NCI-H187 treated with DMSO at 0.1 percent for 48 hours (cell line): ENCODE data around the gene PALM.
A peak's percentile ranks its signal among the peaks of the same experiment; 100 is the strongest.

Source experiments
- DNase-seq: peaks from one replicate; lab custom pipeline; 2025; lab: John Stamatoyannopoulos, UW

Gene PALM

DNA sequence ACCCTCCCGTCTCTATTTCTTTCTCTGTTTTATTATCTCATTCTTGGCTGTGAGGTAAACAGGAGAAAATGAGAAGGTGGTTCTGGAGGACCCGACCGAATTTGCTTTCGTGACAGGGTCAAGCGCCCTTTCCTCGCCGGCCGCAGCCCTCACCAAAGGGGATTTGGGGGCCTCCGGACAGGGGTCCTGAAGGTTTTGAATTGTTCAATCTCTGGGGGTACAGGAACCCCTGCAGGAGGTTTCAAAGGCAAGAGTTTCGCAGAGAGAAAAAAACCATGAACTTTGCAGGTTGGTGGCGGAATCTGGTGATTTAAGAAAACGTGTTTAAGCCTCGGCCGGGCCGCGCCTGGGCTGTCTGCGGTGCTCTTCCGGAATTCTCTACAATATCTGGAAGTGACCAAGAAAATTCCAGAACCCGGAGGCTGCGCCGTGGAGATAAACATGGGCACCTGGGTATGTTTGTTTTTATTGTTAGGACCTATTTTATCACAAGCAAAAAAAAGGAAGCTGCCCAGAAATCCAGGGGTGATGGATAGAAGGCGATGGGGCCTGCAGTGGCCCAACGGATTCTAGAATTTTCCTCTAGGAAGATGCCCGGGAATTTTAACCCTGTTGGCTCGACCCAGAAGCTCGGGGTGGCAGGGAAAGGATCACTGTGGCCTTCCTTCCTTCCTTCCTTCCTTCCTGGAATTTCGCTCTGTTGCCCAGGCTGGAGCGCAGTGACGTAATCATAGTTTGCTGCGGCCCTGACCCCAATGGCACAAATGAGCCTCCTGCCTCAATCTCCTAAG is 74.3 kb downstream of the PALM start:
- DNase-seq = no peak

DNA sequence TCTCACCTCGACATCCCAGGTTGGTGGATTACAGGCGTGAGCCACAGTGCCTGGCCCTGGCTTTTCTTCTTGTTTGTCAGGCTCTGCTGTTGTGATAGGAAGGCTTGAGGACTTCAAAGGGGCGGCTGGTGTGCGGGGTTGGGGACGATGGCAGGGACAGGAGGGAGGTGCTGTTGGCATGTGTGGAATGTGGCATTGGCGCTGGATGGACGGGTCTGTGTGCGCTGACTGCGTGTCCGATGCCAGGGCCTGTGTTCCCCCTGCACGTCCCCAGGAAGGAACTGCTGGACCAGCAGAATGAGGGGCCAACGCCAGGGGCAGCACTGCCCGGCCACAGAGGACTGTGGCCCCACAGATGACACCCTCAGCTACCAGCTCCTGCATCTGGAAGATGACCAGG is 75.8 kb downstream of the PALM start:
- no peak for DNase-seq

DNA sequence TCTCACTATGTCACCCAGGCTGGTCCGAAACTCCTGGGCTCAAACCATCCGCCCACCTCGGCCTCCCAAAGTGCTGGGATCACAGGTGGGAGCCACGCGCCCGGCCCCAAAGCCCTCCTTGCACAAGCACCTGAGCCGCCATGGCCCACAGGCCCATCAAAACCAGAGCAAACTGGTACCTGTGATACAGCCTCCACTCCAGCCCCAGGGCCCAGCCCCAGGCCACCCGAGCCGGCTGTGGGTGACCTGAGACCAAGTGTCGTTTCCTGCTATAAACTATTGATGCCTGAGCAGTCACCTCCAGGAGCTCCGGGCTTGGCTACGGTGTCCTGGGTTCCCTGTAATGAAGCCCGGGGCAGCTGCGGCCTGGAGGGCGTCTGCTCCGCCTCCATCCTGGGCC is 78.8 kb downstream of the PALM start:
- no peak for DNase-seq

DNA sequence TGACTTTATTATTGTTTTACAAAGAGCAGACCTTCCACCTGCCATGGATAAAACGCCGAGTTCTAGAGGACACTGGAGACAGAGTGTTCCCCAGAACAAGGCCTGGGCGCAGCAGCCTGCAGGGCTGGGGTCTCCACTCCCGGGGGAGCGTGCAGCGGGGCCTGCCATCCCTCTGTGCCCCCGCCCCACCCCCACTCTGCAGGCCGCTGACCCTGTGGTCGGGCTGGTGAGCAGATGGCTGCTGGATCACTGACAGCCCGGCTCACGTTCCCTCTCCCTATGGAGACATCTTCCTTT is 79.9 kb downstream of the PALM start:
- no peak for DNase-seq

DNA sequence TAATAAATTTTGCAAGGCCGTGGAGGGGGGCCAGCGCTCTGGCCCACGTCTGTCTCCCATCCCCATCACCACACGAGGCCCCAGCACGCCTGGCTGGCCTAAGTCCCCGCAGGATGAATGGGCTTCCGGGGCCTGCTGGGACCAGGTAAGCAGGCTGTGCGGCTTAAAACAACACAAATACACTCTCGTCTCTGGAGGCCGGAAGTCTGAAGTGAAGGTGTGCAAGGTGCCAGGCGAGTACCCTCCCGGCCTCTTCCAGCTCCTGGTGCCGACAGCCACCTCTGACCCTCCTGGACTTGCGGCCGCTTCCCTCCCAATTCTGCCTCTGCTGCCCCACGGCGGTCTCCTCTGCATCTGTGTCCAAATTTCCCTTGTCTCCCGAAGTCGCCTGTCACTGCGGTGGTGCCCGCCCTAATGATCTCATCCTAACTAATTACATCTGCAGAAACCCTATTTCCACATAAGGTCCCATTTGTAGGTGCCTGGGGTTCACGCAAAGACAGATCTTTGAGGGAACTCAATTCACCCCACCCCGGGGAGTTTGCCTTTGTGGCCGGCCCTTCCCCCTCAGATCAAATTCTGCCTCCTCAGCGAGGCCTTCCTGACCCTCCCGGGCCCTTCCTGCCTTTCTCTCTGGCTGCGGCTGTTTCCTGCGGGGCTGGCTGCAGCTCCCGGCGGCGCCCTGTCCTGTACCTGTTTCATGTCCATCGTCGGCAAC is 80.4 kb downstream of the PALM start:
- DNase-seq = no peak

DNA sequence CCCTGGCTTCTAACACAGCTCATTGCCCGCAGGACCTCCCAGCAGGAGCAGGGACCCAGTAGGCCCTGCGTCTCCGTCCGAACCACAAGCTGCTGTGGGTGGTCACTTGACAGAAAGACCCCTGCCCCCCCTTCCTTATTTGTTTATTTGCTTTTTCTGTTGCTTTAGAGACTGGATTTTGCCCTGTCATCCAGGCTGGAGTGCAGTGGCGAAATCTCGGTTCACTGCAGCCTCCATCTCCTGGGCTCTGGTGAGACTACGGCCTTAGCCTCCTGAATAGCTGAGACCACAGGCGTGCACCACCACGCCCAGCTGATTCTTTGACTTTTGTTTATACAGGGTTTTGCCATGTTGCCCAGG is 80.9 kb downstream of the PALM start:
- no peak for DNase-seq

DNA sequence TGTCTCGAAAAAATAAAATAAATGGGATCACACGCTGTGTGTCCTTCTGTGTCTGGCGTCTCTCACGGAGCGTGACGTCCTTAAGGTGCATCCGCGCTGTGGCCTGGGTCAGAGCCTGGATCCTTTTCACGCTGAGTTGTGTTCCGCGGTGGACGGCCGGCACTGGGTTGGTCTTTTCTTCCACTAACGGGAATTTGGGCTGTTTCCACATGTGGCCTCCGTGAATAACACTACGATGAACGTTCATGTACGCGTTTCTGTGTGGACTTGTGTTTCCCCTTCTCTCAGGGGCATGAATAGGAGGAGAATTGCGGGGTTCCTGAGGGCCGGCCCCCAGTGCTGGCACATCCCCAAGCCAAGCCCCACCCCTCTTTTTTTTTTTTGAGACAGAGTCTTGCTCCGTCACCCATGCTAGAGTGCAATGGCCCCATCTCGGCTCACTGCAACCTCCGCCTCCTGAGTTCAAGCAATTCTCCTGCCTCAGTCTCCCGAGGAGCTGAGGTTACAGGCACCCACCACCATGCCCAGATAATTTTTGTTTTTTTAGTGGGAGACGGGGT is 82.4 kb downstream of the PALM start:
- no peak for DNase-seq

DNA sequence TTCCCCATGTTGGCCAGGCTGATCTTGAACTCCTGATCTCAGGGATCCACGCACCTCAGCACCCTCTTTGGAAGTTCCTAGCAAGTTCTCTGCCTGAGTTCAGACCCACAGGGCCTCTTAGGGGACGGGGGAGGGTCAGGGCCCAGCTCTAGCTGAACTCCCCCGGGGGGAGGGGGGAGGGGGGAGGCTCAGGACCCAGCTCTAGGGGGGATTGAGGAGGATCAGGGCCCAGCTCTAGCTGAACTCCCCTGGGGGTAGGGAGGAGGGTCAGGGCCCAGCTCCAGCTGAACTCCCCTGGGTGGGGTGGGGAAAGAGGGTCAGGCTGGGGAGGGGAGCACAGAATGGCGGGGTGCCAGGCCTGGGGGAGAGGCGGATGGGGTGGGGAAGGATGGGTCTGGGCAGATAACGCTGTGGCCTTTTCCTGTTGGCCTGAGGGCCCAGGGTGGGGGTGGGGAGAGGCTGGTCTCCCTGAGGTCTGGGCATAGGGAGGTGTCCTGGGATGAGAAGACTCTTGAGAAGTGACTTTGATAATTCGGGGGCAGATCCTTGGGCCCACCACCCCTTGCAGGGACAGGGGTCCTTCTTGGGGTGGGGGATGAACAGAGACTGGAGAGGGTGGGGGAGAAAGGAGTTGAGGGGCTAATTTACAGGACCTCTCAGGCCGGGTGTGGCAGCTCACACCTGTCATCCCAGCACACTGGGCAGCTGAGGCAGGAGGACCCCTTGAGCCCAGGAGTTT is 83.0 kb downstream of the PALM start:
- DNase-seq = no peak

DNA sequence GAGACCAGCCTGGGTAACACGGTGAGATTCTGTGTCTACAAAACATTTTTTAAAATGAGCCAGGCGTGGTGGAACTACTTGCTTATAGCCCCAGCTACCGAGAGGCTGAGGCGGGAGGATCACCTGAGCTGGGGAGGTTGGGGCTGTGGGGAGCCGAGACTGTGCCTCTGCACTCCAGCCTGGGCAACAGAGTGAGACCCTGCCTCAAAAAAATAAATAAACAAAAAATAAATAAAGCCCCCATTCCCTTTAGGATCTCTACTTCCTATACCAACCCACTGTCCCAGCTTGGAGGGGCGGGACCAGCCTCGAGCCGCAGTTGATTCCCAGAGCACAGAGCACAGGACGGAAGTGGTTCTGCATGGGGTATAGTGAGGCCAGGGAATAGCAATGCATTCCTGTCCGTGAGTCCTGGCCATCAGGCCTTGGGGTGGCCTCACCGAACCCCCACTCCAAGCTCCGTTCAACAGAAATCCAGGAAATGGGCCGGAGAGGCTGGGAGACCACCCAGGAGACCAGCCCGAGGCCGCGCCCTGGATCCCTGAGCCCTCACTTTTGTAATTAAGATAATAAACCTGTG is 83.7 kb downstream of the PALM start:
- DNase-seq = no peak

DNA sequence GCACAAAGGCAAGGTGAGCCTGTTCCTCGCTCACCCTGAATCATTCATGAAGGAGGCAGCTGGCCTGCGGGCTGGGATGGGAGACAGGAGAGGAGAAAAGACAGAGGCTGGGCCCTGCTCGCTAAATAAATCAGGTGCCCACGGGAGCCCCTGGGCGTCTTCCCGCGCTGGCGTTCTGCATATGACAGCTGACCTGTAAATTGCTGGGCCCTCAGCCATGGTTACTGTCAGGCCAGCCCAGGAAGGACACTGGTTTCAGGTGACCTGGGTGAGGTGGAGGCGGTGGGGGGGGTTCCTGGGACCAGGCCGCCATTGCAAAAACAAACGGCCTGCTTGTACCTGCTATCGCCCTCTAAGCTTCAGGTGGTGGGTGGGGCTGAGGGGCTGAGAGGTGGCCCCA is 85.1 kb downstream of the PALM start:
- no peak for DNase-seq

DNA sequence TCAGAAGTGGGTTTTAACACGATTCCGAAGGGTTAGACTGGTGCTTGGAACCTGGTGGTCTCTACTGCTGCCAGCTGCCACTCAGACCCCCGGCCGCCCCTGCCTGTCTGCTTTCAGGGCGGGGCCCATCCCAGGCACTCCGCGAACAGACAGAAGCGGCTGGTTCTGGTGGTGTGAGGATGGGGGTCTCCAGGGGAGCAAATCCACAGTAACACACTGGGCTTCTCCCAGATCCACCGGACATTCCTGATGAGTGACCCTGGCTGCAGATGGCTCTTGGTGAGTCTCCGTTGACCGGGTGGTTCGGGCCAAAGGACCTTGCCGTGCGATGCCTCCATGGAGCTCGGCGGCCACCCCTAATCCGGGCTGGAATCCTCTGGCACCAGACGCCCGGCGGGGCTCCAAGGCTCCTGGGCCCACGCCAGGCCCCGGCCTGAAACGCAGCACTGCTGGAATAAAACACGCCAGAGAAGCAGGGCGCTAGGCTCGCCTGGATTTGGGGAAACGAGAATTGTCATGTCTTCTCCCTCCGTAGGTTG is 86.4 kb downstream of the PALM start:
- no peak for DNase-seq

DNA sequence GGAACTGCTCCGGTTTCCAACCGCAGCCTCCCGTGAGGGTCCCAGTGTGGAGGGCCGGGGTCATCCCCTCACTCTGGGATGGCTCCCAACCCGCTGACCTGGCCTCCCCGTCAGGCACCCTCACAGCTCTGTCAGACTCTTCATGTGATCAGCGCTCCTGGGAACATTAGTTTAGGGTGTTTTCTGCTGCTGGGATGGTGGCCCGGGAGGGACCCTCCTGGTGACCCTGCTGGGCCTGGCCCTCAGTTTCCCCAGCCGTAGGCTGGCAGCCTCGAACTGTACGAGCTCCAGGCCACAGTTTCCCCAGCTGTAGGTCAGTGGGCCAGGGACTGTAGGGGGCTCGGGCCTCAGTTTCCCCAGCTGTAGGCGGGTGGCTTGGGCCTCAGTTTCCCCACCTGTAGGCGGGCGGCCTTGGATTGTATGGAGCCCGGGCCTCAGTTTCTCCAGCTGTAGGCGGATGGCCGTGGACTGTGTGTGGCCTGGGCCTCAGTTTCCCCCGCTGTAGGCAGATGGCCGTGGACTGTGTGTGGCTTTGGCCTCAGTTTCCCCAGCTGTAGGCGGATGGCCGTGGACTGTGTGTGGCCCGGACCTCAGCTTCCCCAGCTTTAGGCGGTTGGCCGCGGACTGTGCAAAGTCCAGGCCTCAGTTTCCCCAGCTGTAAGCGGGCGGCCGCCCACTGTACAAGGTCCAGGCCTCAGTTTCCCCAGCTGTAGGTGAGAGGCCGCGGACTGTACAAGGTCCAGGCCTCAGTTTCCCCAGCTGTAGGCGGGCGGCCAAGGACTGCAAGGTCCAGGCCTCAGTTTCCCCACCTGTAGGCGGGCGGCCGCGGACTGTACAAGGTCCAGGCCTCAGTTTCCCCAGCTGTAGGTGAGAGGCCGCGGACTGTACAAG is 87.2 kb downstream of the PALM start:
- no peak for DNase-seq

DNA sequence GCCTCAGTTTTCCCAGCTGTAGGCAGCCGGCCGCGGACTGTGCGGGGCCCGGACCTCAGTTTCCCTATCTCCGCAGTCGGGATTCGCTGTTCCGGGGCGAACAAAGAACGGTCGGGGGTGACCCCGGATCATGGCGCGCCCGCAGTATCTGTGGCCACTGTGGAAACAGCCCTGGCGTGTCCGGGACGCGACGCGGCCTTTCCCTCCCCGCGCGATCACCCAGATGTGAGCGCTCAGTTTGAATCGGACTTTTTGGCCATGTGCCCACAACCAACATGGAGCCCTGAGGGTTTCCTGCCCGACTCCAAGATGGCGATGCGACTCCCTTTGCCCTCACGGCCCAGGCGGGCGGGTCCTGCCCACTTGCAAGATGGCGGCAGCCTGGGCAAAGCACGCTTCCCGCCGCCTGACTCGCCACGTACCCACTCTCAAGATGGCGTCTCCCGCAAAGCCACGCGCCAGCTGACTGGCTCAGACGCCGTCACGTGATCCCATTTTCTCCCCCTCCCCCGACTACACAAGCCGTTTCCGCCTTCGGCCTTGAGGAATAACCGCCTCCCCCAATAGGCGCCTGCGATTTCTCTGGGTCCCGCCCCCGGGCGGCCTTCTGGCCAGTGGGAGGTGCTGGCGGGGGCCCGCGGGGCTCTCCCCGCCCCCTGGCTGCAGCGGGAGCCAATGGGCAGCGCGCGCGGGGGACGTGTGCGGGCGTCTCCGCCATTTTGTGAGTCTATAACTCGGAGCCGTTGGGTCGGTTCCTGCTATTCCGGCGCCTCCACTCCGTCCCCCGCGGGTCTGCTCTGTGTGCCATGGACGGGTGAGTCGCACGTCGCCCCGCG is 88.2 kb downstream of the PALM start, which contains the start of gene PTBP1:
TSS of gene PTBP1 (plus strand) at position 761 of the 836 bp plus-strand sequence. CDS start at position 807, 46 bp downstream.
- DNase-seq = peak; percentile 99
